ENCODE data around the gene KDM6B.

The KDM6B gene

GRCh38 chr17:7841396-7841914 lies 7.4 kb downstream of the KDM6B start:
- DNase-seq (ENCODE audit: low read depth in 2 of 2): peak; percentile 88

GRCh38 chr17:7841915-7842379 lies 7.9 kb downstream of the KDM6B start:
- peak; percentile 70 to 76 for DNase-seq (ENCODE audit: low read depth in 2 of 2)

GRCh38 chr17:7842380-7843256 lies 8.6 kb downstream of the KDM6B start:
- peak; percentile 87 to 89 for DNase-seq (ENCODE audit: low read depth in 2 of 2)

GRCh38 chr17:7843257-7843535 lies 9.2 kb downstream of the KDM6B start:
- no peak for DNase-seq (ENCODE audit: low read depth in 2 of 2)

GRCh38 chr17:7843536-7844291 lies 9.7 kb downstream of the KDM6B start:
- DNase-seq (ENCODE audit: low read depth in 2 of 2): peak; percentile 83 to 86

- peak; percentile 54 to 59 for DNase-seq (ENCODE audit: low read depth in 2 of 2)
These were observed 10.5 kb downstream of the KDM6B start for GRCh38 chr17:7844292-7845154.

GRCh38 chr17:7845359-7846062 lies 11.5 kb downstream of the KDM6B start:
- DNase-seq (ENCODE audit: low read depth in 2 of 2): no peak

GRCh38 chr17:7846063-7846735 lies 12.2 kb downstream of the KDM6B start:
- DNase-seq (ENCODE audit: low read depth in 2 of 2): no peak

GRCh38 chr17:7846765-7847661 lies 13.0 kb downstream of the KDM6B start:
- no peak for DNase-seq (ENCODE audit: low read depth in 2 of 2)

- DNase-seq (ENCODE audit: low read depth in 2 of 2): no peak
These were observed 14.1 kb downstream of the KDM6B start for GRCh38 chr17:7848131-7848579.

GRCh38 chr17:7848739-7849129 lies 14.7 kb downstream of the KDM6B start:
- no peak for DNase-seq (ENCODE audit: low read depth in 2 of 2)

GRCh38 chr17:7849130-7849750 lies 15.2 kb downstream of the KDM6B start:
- DNase-seq (ENCODE audit: low read depth in 2 of 2): no peak

- no peak for DNase-seq (ENCODE audit: low read depth in 2 of 2)
These were observed 15.9 kb downstream of the KDM6B start for GRCh38 chr17:7849751-7850504.

- no peak for DNase-seq (ENCODE audit: low read depth in 2 of 2)
These were observed 16.9 kb downstream of the KDM6B start for GRCh38 chr17:7850701-7851437.

GRCh38 chr17:7851438-7852261 lies 17.6 kb downstream of the KDM6B start:
- DNase-seq (ENCODE audit: low read depth in 2 of 2): peak; percentile 80 to 87

- DNase-seq (ENCODE audit: low read depth in 2 of 2): no peak
These were observed 18.2 kb downstream of the KDM6B start for GRCh38 chr17:7852262-7852670.
